Pancreas (tissue), 10 donors: ENCODE results near the gene TRIM29. TPM values are rescaled to one million over a fixed set of nuclear protein-coding genes. Genes with fewer than 3 reads are reported as not detected.

Experiments
- ATAC-seq, 4 donors: fragments of 200-7000 bp; cut with Tn5 transposase; one replicate each; pipeline versions ENCODE4 v1.8.0 to v1.9.1; 2020; ENCODE audit warnings: mild to moderate bottlenecking in 4 of 4, moderate library complexity in 4 of 4
- DNase-seq, 6 donors: peaks; one replicate each; pipeline ENCODE4 v3.0.0-alpha.2; 2020
- FAIRE-seq: peaks from 2 replicates; lab custom pipeline; 2012; peaks lifted over from hg19 to GRCh38; lab: Jason Lieb, UNC
- H3K27ac ChIP-seq, 4 donors: fragments of 200-600 bp; sonication (generic); 1 replicate in 3 of 4; 2 replicates in 1 of 4; pipeline versions ENCODE4 v1.5.0 to v1.8.0; 2020
- H3K27me3 ChIP-seq, 4 donors: fragments of 200-600 bp; one replicate each; pipeline ENCODE4 v1.8.0; 2021
- H3K36me3 ChIP-seq, 3 donors: fragments of 200-600 bp; sonication (generic) in 1 of 3; one replicate each; pipeline versions ENCODE4 v1.5.0 to v1.8.0; 2020 to 2021
- H3K4me1 ChIP-seq, 3 donors: fragments of 200-600 bp; one replicate each; pipeline ENCODE4 v1.8.0; 2021
- H3K4me3 ChIP-seq, 4 donors: fragments of 200-600 bp; sonication (generic) in 2 of 4; one replicate each; pipeline versions ENCODE4 v1.5.0 to v1.8.0; 2020 to 2021
- H3K9me3 ChIP-seq, 4 donors: fragments of 200-600 bp; one replicate each; pipeline ENCODE4 v1.8.0; 2021
- WGBS, 2 donors: extraction: QIAGEN DNeasy Blood & Tissue Kit; methylation state at CpG; one replicate each; pipeline ENCODE4 v1.1.7; 2013; 5-methylcytosine and 5-hydroxymethylcytosine counted together
- intact Hi-C, 3 donors: fragments of 100-400 bp; cut with DNase I; formaldehyde crosslinking; loops; one replicate each; pipeline versions ENCODE4 v1.11.1 to v1.14.2; 2022
- polyA plus RNA-seq, 2 donors: library from polyadenylated mRNA; stranded (reverse); fragments of 200-250 nt; gene quantifications; one replicate each; pipeline ENCODE4 v1.2.3, GENCODE V29; 2013
- total RNA-seq, 6 donors: library from RNA; stranded (reverse); fragmentation: NEBNext Ultra II Directional in 4 of 6; extraction: Animal tissue kit (Norgen Biotek cat#: 25700) in 4 of 6; gene quantifications; one replicate each; pipeline versions ENCODE4 v1.2.1 to v1.2.4, GENCODE V29; 2021 to 2023
- TF ChIP-seq, protein P1 (sequence below), 4 donors: fragments of 200-600 bp; sonication (generic) in 3 of 4; IDR thresholded peaks; one replicate each; pipeline versions ENCODE4 v1.5.0 to v1.8.0; 2021; ENCODE audit warnings: antibody characterized with exemption in 4 of 4
- donor health status: healthy with polysubstance abuse.
- donor health status: DM: no; HTN: no; CAD: no; lungs with moderate emphysema.
- donor health status: DM: no; HTN: no; CAD: no.
- donor health status: control.
- donor health status: control.
- donor health status: Bipolar disorder and iron deficiency.
- donor health status: DM: yes; HTN: yes; CAD: no.
- donor health status: DM: no; HTN: no; CAD: no.
- donor health status: DM: no; HTN: no; CAD: no.
- donor health status: DM: yes; HTN: yes; CAD: no.

The TRIM29 gene
- total and polyA plus RNA-seq, 8 donors: 0.38 to 1.7 (median 0.61) TPM

DNA sequence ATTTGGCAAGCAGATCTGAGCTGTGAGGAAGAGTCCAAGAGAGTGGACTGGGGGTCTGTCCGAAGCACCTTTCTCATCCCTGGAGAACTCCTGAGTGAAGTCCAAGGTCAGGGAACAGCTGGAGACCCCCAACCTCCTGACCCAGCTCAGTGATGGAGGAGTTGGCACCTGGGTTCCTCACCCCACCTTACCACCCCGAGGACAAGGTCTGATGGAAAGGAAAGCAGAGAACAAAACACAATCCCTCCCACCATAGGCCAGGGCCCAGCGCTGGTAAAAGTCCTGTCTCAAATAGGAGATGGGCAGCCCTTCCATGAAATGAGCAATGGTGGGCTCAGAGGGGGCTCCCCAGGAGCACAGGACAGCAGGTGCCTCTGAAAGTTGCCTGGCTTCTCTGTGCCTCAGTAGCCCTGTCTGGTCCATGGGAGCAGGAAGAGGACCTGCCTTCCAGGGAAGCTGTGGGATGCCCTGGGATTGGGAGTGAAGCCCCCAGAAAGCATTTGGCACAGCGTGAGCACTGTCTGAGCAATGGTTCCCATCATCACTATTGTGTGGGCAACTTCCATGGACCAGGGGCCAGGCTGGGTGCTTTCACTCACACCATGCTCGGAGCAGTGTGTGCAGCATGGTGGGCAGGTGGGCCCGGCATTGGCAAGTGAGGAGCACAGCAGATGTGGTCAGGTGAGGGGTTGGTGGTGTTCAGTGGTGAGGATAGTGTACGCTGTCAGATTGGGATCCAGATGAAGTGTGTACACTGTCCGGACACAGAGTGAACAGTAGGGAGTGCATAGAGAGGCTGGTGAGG lies 7.5 kb downstream of the TRIM29 start:
- H3K4me3 ChIP-seq: no peak overlapping the region
- FAIRE-seq: no peak
- TF ChIP-seq, protein P1, sequence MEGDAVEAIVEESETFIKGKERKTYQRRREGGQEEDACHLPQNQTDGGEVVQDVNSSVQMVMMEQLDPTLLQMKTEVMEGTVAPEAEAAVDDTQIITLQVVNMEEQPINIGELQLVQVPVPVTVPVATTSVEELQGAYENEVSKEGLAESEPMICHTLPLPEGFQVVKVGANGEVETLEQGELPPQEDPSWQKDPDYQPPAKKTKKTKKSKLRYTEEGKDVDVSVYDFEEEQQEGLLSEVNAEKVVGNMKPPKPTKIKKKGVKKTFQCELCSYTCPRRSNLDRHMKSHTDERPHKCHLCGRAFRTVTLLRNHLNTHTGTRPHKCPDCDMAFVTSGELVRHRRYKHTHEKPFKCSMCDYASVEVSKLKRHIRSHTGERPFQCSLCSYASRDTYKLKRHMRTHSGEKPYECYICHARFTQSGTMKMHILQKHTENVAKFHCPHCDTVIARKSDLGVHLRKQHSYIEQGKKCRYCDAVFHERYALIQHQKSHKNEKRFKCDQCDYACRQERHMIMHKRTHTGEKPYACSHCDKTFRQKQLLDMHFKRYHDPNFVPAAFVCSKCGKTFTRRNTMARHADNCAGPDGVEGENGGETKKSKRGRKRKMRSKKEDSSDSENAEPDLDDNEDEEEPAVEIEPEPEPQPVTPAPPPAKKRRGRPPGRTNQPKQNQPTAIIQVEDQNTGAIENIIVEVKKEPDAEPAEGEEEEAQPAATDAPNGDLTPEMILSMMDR (IDR thresholded peaks at IDR 0.05): no peak
- no peak overlapping the region for H3K27ac ChIP-seq
- no peaks in the 10 kb centered on the region for H3K4me1 ChIP-seq
- no peaks in the 10 kb centered on the region for H3K36me3 ChIP-seq
- H3K9me3 ChIP-seq: no peaks in the 10 kb centered on the region
- no peaks in the 10 kb centered on the region for H3K27me3 ChIP-seq
- peak in 1 of 6 donors; percentile 32 for DNase-seq
- intact Hi-C loops: no loop called here
- 86 to 91% methylated on average over 8 of the region's 8 CpGs for WGBS, 2 donors
- ATAC-seq: no peak

DNA sequence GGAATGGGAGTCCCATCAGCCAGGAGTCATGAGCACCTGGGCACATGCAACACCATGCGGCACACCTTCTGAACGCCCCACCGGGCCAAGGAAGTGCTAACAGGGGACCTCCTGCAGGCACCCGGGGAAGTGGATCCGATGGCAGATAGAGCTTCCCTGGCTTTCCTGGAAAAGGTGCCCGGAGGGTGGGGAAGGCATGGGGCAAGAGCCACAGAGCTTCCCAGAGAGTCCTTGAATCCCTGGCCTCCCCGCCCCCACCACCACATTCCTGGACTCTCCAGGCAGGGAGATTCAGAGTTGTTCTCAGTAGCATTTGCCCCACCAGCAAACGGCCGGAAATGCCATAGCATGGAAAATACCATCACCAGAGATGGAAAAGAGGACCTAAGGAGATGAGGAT lies 8.3 kb downstream of the TRIM29 start:
- H3K4me1 ChIP-seq: no peaks in the 10 kb centered on the region
- no peaks in the 10 kb centered on the region for H3K9me3 ChIP-seq
- no peak for FAIRE-seq
- H3K4me3 ChIP-seq: no peak overlapping the region
- no peaks in the 10 kb centered on the region for H3K36me3 ChIP-seq
- no peaks in the 10 kb centered on the region for H3K27me3 ChIP-seq
- no peak overlapping the region for H3K27ac ChIP-seq
- intact Hi-C loops: no loop called here
- 77 to 84% methylated on average over 9 of the region's 9 CpGs for WGBS, 2 donors
- no peak for ATAC-seq
- DNase-seq: peak in 1 of 6 donors; percentile 43
- TF ChIP-seq, protein P1 (IDR thresholded peaks at IDR 0.05): no peak

DNA sequence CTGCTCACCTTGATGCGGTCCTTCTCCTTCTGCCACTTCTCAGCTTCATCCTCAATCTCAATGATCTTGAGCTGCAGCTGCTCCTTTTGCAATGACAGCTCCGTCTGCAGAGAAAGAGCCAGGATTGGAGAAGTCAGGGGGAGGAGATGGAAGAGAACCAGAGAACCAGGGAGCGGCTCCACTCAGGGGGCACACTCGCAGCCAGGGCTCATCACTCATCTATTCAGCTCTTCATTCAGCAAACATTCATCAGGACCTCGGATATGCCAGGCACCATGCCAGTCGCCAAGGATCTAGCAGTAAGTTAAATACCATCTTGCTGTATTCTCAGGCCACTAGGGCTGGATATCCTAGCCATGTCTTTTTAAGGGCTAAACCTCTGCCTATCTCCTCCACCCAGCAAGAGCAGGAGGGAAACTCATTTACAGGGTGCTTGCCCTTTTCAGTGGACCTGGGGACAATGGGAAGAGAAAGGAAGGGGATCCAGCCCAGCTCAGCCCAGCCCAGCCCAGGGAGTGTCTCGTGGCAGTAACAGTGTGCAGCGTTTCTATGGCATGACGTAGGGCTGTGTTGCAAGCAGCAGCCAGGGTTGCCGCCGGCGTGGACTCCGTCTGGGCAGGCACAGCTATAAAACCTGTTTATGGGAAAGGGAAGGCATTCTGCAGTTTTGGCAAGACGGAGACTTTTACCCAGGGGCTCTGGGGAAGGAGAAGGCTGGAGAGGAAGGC lies 9.4 kb downstream of the TRIM29 start:
- intact Hi-C loops: no loop called here

GRCh38 chr11:120127236-120127635 lies 10.7 kb downstream of the TRIM29 start:
- FAIRE-seq (no peak), ATAC-seq (no peak), DNase-seq (peak in 1 of 6 donors; percentile 14)

More for the DNA sequence above, 9.4 kb downstream of the TRIM29 start:
- Histone ChIP-seq H3K9me3 (no peaks in the 10 kb centered on the region), H3K4me3 (no peak overlapping the region), H3K27me3 (no peaks in the 10 kb centered on the region), H3K4me1 (no peaks in the 10 kb centered on the region), H3K27ac (no peak overlapping the region), H3K36me3 (no peaks in the 10 kb centered on the region)
- DNase-seq (peak in 1 of 6 donors; percentile 41), ATAC-seq (peak in 2 of 4 donors; percentile 59 to 69), FAIRE-seq (peak; percentile 20)
- TF ChIP-seq, protein P1 (IDR thresholded peaks at IDR 0.05): no peak
- 72 to 74% methylated on average over 14 of the region's 14 CpGs for WGBS, 2 donors

More at GRCh38 chr11:120127236-120127635, 10.7 kb downstream of the TRIM29 start:
- Histone ChIP-seq H3K27ac (no peak overlapping the region), H3K4me1 (no peaks in the 10 kb centered on the region), H3K4me3 (no peak overlapping the region), H3K36me3 (no peaks in the 10 kb centered on the region), H3K9me3 (no peaks in the 10 kb centered on the region), H3K27me3 (no peaks in the 10 kb centered on the region)
- intact Hi-C loops: no loop called here
- TF ChIP-seq, protein P1 (IDR thresholded peaks at IDR 0.05): no peak
- 84 to 85% methylated on average over 7 of the region's 7 CpGs for WGBS, 2 donors
